Erythroblast (primary cell): ENCODE data around the gene CAP1.
"Not testable (repeated sequence)": the region's sequence is repeated elsewhere in the genome, so short reads cannot be mapped to it uniquely, and the experiment has no call there.

ENCODE experiments used
- GATA1 ChIP-seq: IDR thresholded peaks from 2 replicates; pipeline ENCODE4 v1.6.1; 2011; ENCODE audit warnings: low read depth, mild to moderate bottlenecking, control low read depth, low read length, moderate library complexity
- POLR2A ChIP-seq: IDR thresholded peaks from 2 replicates; pipeline ENCODE4 v1.6.1; 2011; ENCODE audit warnings: mild to moderate bottlenecking, low read length

GRCh38 chr1:40007481-40008034 is 33.0 kb upstream of the CAP1 start:
- not testable (repeated sequence) for TF ChIP-seq POLR2A, GATA1
